CD4-positive, alpha-beta T cell treated with Interleukin-21 for 1 hour (primary cell): ENCODE results near the gene MEGF10.
"Not testable (repeated sequence)": the region's sequence is repeated elsewhere in the genome, so short reads cannot be mapped to it uniquely, and the experiment has no call there.

ENCODE experiments used
- DNase-seq: peaks from one replicate; pipeline ENCODE4 v3.0.0-alpha.2; 2020

The MEGF10 gene

GRCh38 chr5:127290019-127290945, at the start of gene MEGF10:
MEGF10 (plus strand) TSS chr5:127290796; CDS start chr5:127331309, 40,513 bp downstream.
- DNase-seq: no peak

- no peak for DNase-seq
Observed at GRCh38 chr5:127243011-127243410, 47.6 kb upstream of the MEGF10 start.

GRCh38 chr5:127254729-127255284, 35.8 kb upstream of the MEGF10 start:
- no peak for DNase-seq

GRCh38 chr5:127256886-127257597, 33.6 kb upstream of the MEGF10 start:
- no peak for DNase-seq

GRCh38 chr5:127260686-127261085, 29.9 kb upstream of the MEGF10 start:
- no peak for DNase-seq

- not testable (repeated sequence) for DNase-seq
Observed at GRCh38 chr5:127265473-127265872, 25.1 kb upstream of the MEGF10 start.

GRCh38 chr5:127268342-127268741, 22.3 kb upstream of the MEGF10 start:
- DNase-seq: not testable (repeated sequence)

GRCh38 chr5:127270713-127271112, 19.9 kb upstream of the MEGF10 start:
- DNase-seq: not testable (repeated sequence)

- no peak for DNase-seq
Observed at GRCh38 chr5:127275641-127276193, 14.9 kb upstream of the MEGF10 start.

- no peak for DNase-seq
Observed at GRCh38 chr5:127280491-127281220, 9.9 kb upstream of the MEGF10 start.

GRCh38 chr5:127281609-127282008, 9.0 kb upstream of the MEGF10 start:
- DNase-seq: no peak

- no peak for DNase-seq
Observed at GRCh38 chr5:127288676-127289075, 1.9 kb upstream of the MEGF10 start.

- DNase-seq: no peak
Observed at GRCh38 chr5:127290946-127291693, 524 bp downstream of the MEGF10 start.

- DNase-seq: no peak
Observed at GRCh38 chr5:127292030-127292735, 1.6 kb downstream of the MEGF10 start.

- no peak for DNase-seq
Observed at GRCh38 chr5:127293373-127293772, 2.8 kb downstream of the MEGF10 start.

GRCh38 chr5:127294829-127295228, 4.2 kb downstream of the MEGF10 start:
- DNase-seq: no peak

- no peak for DNase-seq
Observed at GRCh38 chr5:127295454-127295853, 4.9 kb downstream of the MEGF10 start.

GRCh38 chr5:127296321-127296720, 5.7 kb downstream of the MEGF10 start:
- no peak for DNase-seq

- not testable (repeated sequence) for DNase-seq
Observed at GRCh38 chr5:127296894-127297293, 6.3 kb downstream of the MEGF10 start.

- no peak for DNase-seq
Observed at GRCh38 chr5:127297348-127298035, 6.9 kb downstream of the MEGF10 start.

GRCh38 chr5:127298036-127298429, 7.4 kb downstream of the MEGF10 start:
- no peak for DNase-seq
